DND-41 (cell line): ENCODE measurements around the gene WDR44.

Experiments used
- EZH2 ChIP-seq: IDR thresholded peaks from 3 replicates; pipeline ENCODE4 v1.6.1; 2012; ENCODE audit warnings: borderline replicate concordance, low read depth, mild to moderate bottlenecking, moderate library complexity, low read length, inconsistent platforms; ENCODE audit not compliant: severe bottlenecking
- TF ChIP-seq, protein P1 (sequence below): IDR thresholded peaks from 2 replicates; pipeline ENCODE4 v1.5.1; 2012; ENCODE audit warnings: borderline replicate concordance, low read length, moderate library complexity, mild to moderate bottlenecking; ENCODE audit not compliant: poor library complexity, severe bottlenecking; ENCODE audit errors: extremely low read depth

DNA sequence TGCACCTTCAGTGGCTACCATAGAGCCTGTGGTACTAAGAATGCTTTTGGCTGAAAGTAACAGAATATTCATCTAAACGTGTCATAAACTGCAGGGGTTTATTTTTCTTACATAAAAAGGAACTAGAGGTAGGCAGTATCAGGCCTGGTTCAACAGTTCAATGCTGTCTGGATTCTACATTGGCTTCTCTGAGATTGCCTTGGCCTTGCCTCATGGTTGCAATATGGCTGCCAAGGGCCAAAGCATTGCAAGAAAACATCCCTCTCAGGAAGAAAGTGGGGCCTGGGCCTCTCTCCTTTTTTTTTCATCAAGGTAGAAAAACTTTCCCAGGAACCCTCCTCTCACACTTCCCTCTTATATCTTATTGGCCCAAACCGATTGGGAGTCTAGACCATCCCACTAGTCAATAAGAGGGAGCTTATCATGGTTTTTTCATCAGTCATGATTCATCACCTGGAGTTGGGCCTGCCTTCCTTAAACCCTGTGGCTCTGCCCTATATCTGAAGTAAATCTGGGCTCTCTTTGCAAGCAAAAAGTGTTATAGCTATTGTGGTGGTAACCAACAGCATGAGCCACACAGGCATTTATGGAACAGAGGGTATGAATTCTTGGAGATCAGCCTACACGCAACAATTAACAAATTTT, 147.9 kb downstream of the WDR44 start:
- TF ChIP-seq, protein P1, sequence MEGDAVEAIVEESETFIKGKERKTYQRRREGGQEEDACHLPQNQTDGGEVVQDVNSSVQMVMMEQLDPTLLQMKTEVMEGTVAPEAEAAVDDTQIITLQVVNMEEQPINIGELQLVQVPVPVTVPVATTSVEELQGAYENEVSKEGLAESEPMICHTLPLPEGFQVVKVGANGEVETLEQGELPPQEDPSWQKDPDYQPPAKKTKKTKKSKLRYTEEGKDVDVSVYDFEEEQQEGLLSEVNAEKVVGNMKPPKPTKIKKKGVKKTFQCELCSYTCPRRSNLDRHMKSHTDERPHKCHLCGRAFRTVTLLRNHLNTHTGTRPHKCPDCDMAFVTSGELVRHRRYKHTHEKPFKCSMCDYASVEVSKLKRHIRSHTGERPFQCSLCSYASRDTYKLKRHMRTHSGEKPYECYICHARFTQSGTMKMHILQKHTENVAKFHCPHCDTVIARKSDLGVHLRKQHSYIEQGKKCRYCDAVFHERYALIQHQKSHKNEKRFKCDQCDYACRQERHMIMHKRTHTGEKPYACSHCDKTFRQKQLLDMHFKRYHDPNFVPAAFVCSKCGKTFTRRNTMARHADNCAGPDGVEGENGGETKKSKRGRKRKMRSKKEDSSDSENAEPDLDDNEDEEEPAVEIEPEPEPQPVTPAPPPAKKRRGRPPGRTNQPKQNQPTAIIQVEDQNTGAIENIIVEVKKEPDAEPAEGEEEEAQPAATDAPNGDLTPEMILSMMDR, result no peak
- no peak for TF ChIP-seq EZH2
